Tibial nerve (tissue), 4 donors: ENCODE measurements around the gene FAM13A. TPM values are rescaled to one million over a fixed set of nuclear protein-coding genes. Genes with fewer than 3 reads are reported as not detected.

Source experiments
- DNase-seq, 2 donors: peaks; one replicate each; pipeline ENCODE4 v3.0.0-alpha.2; 2019; ENCODE audit warnings: low spot score in 2 of 2
- H3K27ac ChIP-seq, 4 donors: fragments of 200-600 bp; sonication (generic) in 3 of 4; one replicate each; pipeline ENCODE4 v1.5.1; 2017 to 2019; ENCODE audit warnings: mild to moderate bottlenecking in 1 of 4
- H3K27me3 ChIP-seq, 2 donors: fragments of 200-600 bp; sonication (generic) in 1 of 2; one replicate each; pipeline versions ENCODE4 v1.5.1 to v1.6.0; 2017 to 2019
- H3K36me3 ChIP-seq, 3 donors: fragments of 200-600 bp; sonication (generic); one replicate each; pipeline ENCODE4 v1.5.1; 2018 to 2019
- H3K4me1 ChIP-seq, 4 donors: fragments of 200-600 bp; sonication (generic) in 3 of 4; one replicate each; pipeline ENCODE4 v1.5.1; 2017 to 2019
- H3K4me3 ChIP-seq, 4 donors: fragments of 200-600 bp; sonication (generic) in 3 of 4; one replicate each; pipeline ENCODE4 v1.5.1; 2017 to 2019; ENCODE audit warnings: mild to moderate bottlenecking in 1 of 4, moderate library complexity in 1 of 4
- H3K9me3 ChIP-seq, 4 donors: fragments of 200-600 bp; sonication (generic) in 3 of 4; one replicate each; pipeline ENCODE4 v1.5.1; 2017 to 2019
- EP300 ChIP-seq, 2 donors: sonication (generic); formaldehyde crosslinking; IDR thresholded peaks; one replicate each; pipeline ENCODE4 v1.6.1; 2017; ENCODE audit warnings: antibody characterized with exemption in 2 of 2, mild to moderate bottlenecking in 1 of 2
- POLR2A ChIP-seq, 2 donors: fragments of 450-650 bp; IDR thresholded peaks; one replicate each; pipeline ENCODE4 v1.6.1; 2017; ENCODE audit warnings: antibody characterized with exemption in 2 of 2, mild to moderate bottlenecking in 2 of 2, moderate library complexity in 2 of 2
- WGBS, 2 donors: methylation state at CpG; one replicate each; pipeline ENCODE4 v1.1.5; 2018; 5-methylcytosine and 5-hydroxymethylcytosine counted together
- total RNA-seq, 4 donors: library from RNA; depleted of rRNA; stranded (reverse); fragments of >200 nt; gene quantifications; one replicate each; pipeline ENCODE4 v1.1.0, GENCODE V29; 2016
- TF ChIP-seq, protein P1 (sequence below), 5 experiments: fragments of 200-600 bp in 3 of 5; fragments of 450-650 bp in 2 of 5; sonication (generic) in 3 of 5; IDR thresholded peaks; one replicate each; pipeline ENCODE4 v1.5.1; 2016 to 2019; ENCODE audit warnings: antibody characterized with exemption in 5 of 5, mild to moderate bottlenecking in 3 of 5, moderate library complexity in 2 of 5

The FAM13A gene
- total RNA-seq, 4 donors from 2014 or later = 48.8 to 77.6 (median 58.8) TPM

GRCh38 chr4:88985088-88985773, 71.8 kb downstream of the FAM13A start:
- peak in 1 of 2 donors; percentile 75 for DNase-seq
- H3K27ac ChIP-seq = no peak overlapping the region
- no peaks in the 10 kb centered on the region for H3K27me3 ChIP-seq
- H3K36me3 ChIP-seq = peaks cover 0 to 3% (median 0%) of the 10 kb centered on the region in 3 donors
- TF ChIP-seq, protein P1, sequence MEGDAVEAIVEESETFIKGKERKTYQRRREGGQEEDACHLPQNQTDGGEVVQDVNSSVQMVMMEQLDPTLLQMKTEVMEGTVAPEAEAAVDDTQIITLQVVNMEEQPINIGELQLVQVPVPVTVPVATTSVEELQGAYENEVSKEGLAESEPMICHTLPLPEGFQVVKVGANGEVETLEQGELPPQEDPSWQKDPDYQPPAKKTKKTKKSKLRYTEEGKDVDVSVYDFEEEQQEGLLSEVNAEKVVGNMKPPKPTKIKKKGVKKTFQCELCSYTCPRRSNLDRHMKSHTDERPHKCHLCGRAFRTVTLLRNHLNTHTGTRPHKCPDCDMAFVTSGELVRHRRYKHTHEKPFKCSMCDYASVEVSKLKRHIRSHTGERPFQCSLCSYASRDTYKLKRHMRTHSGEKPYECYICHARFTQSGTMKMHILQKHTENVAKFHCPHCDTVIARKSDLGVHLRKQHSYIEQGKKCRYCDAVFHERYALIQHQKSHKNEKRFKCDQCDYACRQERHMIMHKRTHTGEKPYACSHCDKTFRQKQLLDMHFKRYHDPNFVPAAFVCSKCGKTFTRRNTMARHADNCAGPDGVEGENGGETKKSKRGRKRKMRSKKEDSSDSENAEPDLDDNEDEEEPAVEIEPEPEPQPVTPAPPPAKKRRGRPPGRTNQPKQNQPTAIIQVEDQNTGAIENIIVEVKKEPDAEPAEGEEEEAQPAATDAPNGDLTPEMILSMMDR (IDR thresholded peaks at IDR 0.05) = no peak
- peak in 1 of 2 donors; percentile 59 for TF ChIP-seq EP300 (IDR thresholded peaks at IDR 0.05)
- no peaks in the 10 kb centered on the region for H3K4me1 ChIP-seq
- no peaks in the 10 kb centered on the region for H3K9me3 ChIP-seq
- 66 to 83% methylated on average over 5 of the region's 5 CpGs for WGBS, 2 donors
- no peak overlapping the region for H3K4me3 ChIP-seq

DNA sequence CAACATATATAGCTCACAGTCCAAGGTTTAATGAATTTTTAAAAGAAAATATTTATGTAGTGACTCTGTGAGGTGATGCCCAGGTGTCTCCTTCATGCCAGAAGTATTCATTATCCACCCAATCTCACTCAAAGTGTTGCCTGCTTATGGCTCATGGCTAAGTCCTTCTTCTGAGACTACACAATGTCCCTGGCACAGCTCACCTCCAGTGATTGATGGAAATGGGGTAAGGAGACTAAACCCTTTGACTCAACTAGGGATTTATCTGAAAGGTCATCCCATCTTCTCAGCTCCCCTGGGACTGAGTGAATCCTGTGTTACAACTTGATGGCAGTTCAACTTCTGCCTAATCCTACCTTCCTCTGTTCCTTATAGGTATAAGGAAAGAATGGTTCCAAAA, 74.2 kb downstream of the FAM13A start:
- Histone ChIP-seq H3K27me3 (no peaks in the 10 kb centered on the region), H3K4me1 (no peaks in the 10 kb centered on the region), H3K36me3 (peaks cover 0 to 3% (median 0%) of the 10 kb centered on the region in 3 donors), H3K27ac (no peak overlapping the region), H3K9me3 (no peaks in the 10 kb centered on the region), H3K4me3 (no peak overlapping the region)
- no peak for DNase-seq
- TF ChIP-seq, protein P1 (IDR thresholded peaks at IDR 0.05) = no peak
- no peak for TF ChIP-seq POLR2A (IDR thresholded peaks at IDR 0.05)
- no peak for TF ChIP-seq EP300 (IDR thresholded peaks at IDR 0.05)

GRCh38 chr4:88981993-88982392, 75.0 kb downstream of the FAM13A start:
- 77 to 80% methylated on average over 2 of the region's 2 CpGs for WGBS, 2 donors
- Histone ChIP-seq H3K9me3 (no peaks in the 10 kb centered on the region), H3K4me3 (no peak overlapping the region), H3K27me3 (no peaks in the 10 kb centered on the region), H3K4me1 (no peaks in the 10 kb centered on the region), H3K36me3 (no peaks in the 10 kb centered on the region), H3K27ac (no peak overlapping the region)
- TF ChIP-seq, protein P1 (IDR thresholded peaks at IDR 0.05) = no peak
- TF ChIP-seq EP300 (IDR thresholded peaks at IDR 0.05) = no peak
- TF ChIP-seq POLR2A (IDR thresholded peaks at IDR 0.05) = no peak
- DNase-seq = no peak

DNA sequence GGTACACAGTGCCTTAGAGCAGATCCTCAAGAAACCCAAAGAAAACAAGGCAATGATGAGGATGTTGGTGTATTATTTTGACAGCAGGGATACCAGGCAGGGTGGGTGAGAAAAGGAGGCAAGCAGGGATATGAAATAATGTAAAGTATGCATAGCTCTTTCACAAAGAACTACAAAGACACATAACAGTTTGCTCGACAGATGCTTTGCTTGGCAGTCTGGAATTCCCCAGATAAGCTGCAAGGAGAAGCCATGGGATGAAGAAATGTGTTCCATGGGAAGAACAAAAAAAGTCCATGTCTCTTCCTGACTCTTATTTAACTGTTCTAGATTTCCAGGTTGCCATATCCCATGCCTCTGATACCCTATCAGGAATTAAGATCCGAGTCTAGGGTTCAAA, 75.4 kb downstream of the FAM13A start:
- no peak for TF ChIP-seq EP300 (IDR thresholded peaks at IDR 0.05)
- TF ChIP-seq, protein P1 (IDR thresholded peaks at IDR 0.05) = no peak
- TF ChIP-seq POLR2A (IDR thresholded peaks at IDR 0.05) = no peak
- no peaks in the 10 kb centered on the region for H3K9me3 ChIP-seq
- no peaks in the 10 kb centered on the region for H3K36me3 ChIP-seq
- no peak for DNase-seq
- peaks cover 0 to under 1% (median 0%) of the 10 kb centered on the region in 4 donors for H3K4me1 ChIP-seq
- H3K27me3 ChIP-seq = no peaks in the 10 kb centered on the region
- 67 to 78% methylated on average over 2 of the region's 2 CpGs for WGBS, 2 donors
- no peak overlapping the region for H3K27ac ChIP-seq
- no peak overlapping the region for H3K4me3 ChIP-seq

DNA sequence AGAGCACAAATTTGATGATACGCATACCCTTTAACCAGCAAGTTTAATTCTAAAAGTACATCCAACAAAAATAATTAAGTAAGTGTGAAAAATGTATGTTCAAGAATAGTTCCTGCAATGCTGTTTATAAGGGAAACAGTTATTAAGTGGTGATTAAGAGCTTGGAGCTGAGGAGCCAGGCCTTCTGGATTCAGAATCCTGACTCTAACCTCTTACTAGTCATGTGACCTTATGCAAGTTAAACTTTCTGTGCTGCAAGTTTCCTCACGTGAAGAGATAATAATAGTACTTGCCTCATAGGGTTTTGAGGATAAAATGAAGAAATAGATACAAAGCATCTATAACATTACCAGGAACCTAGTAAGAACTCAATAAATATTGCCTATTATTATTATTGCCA, 77.7 kb downstream of the FAM13A start:
- Histone ChIP-seq H3K9me3 (no peaks in the 10 kb centered on the region), H3K27me3 (no peaks in the 10 kb centered on the region), H3K4me1 (peaks cover 0 to 4% (median 0%) of the 10 kb centered on the region in 4 donors), H3K36me3 (no peaks in the 10 kb centered on the region), H3K27ac (no peak overlapping the region), H3K4me3 (no peak overlapping the region)
- WGBS, 2 donors = 73 to 79% methylated on average over 2 of the region's 2 CpGs
- no peak for DNase-seq
- TF ChIP-seq, protein P1 (IDR thresholded peaks at IDR 0.05) = no peak
- TF ChIP-seq POLR2A (IDR thresholded peaks at IDR 0.05) (no peak), EP300 (IDR thresholded peaks at IDR 0.05) (no peak)
